Measurements from ENCODE around the gene RAB42.

- TF ChIP-seq CTCF (IDR thresholded peaks at IDR 0.05; ENCODE audit: low read depth, low read length) = no peak
- no peak for TF ChIP-seq EZH2phosphoT487 (IDR thresholded peaks at IDR 0.05; ENCODE audit: low read depth)
Measured at GRCh38 chr1:28601696-28602095, 9.6 kb downstream of the RAB42 start.
